Activated naive CD4-positive, alpha-beta T cell treated with anti-CD3 and anti-CD28 coated beads, Interleukin-2, amount 10 ng/mL, durations not matched to agents 7 days and 5 days (primary cell): ENCODE measurements around the gene PWWP2A.
"Not testable (repeated sequence)": the region's sequence is repeated elsewhere in the genome, so short reads cannot be mapped to it uniquely, and the experiment has no call there.

Experiments
- CTCF ChIA-PET: fragments of 350-600 bp; sonication (Branson Sonifier 250); formaldehyde crosslinking; loops from one replicate; lab custom pipeline; 2021; ENCODE audit warnings: antibody characterized with exemption; lab: Charles Lee
- DNase-seq: peaks from one replicate; pipeline ENCODE4 v3.0.0-alpha.2; 2020
- H3K27ac Mint-ChIP-seq: one replicate; pipeline ENCODE4 v1.8.0; 2021; ENCODE audit warnings: mild to moderate bottlenecking, moderate library complexity, mixed read lengths
- H3K27me3 Mint-ChIP-seq: one replicate; pipeline ENCODE4 v1.8.0; 2021; ENCODE audit warnings: mild to moderate bottlenecking, mixed read lengths
- H3K36me3 Mint-ChIP-seq: one replicate; pipeline ENCODE4 v1.8.0; 2021; ENCODE audit warnings: mixed read lengths
- H3K4me1 Mint-ChIP-seq: one replicate; pipeline ENCODE4 v1.8.0; 2021; ENCODE audit warnings: mixed read lengths
- H3K4me3 Mint-ChIP-seq: one replicate; pipeline ENCODE4 v1.8.0; 2021; ENCODE audit warnings: mild to moderate bottlenecking, moderate library complexity, mixed read lengths
- H3K9me3 Mint-ChIP-seq: one replicate; pipeline ENCODE4 v1.8.0; 2021; ENCODE audit warnings: mixed read lengths

The PWWP2A gene

GRCh38 chr5:160152901-160153300 lies 33.7 kb upstream of the PWWP2A start:
- Mint-ChIP-seq H3K4me1 (peaks cover 16% of the 10 kb centered on the region), H3K27me3 (no peaks in the 10 kb centered on the region), H3K27ac (no peak overlapping the region), H3K36me3 (no peaks in the 10 kb centered on the region), H3K9me3 (no peaks in the 10 kb centered on the region), H3K4me3 (no peak overlapping the region)
- DNase-seq: no peak
- CTCF ChIA-PET: interaction anchor here (0.6 kb wide), 1 partner anchor 72 kb away, joined by 3 read pairs; no protein-coding TSS in a partner anchor

DNA sequence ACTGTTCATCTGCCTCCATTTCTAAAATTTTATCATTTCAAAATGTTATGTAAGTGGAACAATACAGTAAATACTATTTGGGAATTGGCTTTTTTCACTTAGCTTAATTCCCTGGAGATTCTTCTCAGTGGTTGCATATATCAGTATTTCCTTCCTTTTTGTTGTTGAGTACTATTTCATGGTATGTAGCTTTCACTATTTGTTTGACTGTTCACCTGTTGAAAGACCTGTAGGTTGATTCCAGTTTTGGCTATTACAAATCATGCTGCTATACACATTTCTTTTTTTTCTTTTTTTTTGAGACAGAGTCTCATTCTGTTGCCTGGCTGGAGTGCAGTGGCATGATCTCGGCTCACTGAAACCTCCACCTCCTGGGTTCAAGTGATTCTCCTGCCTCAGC lies 33.0 kb upstream of the PWWP2A start:
- peaks cover 2% of the 10 kb centered on the region for H3K27me3 Mint-ChIP-seq
- CTCF ChIA-PET: interaction anchor here (0.6 kb wide), 1 partner anchor 71 kb away, joined by 3 read pairs; no protein-coding TSS in a partner anchor
- H3K36me3 Mint-ChIP-seq: no peaks in the 10 kb centered on the region
- H3K9me3 Mint-ChIP-seq: no peaks in the 10 kb centered on the region
- DNase-seq: no peak
- no peak overlapping the region for H3K27ac Mint-ChIP-seq
- H3K4me1 Mint-ChIP-seq: peaks cover 16% of the 10 kb centered on the region
- no peak overlapping the region for H3K4me3 Mint-ChIP-seq

DNA sequence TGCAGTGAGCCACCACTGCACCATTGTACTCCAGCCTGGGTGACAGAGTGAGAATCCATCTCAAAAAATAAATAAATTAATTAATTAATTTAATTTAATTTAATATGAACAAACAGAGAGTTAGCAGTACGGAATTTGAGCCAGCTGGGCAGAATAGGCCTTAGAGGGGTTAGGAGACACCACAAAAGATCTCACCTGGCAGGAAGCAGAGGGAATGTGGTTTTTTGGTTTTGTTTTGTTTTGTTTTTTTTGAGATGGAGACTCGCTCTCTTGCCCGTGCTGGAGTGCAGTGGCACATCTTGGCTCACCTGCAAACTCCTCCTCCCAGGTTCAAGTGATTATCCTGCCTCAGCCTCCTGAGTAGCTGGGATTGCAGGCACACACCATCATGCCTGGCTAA lies 31.8 kb upstream of the PWWP2A start:
- Mint-ChIP-seq H3K4me3 (no peak overlapping the region), H3K9me3 (no peaks in the 10 kb centered on the region)

DNA sequence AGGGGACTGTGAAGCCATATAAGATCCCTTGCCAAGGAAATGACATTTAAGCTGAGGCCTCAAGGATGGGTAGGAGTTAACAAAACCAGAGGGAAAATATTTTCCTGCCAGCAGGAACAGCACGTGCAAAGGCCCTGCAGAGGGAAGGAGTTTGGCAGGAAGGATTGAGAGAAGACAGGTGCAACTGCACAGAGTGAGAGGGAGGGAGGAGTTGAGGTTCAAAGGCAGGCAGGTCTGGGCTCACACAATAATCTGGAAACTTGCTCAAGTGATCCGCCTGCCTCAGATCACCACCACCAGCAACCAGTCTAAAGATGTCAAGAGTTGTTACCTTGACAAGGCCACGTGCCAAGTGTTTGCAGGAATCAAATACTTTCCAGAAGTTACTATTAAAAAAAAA lies 31.1 kb upstream of the PWWP2A start:
- Mint-ChIP-seq H3K4me3 (no peak overlapping the region), H3K9me3 (no peaks in the 10 kb centered on the region), H3K27ac (no peak overlapping the region), H3K27me3 (peaks cover 8% of the 10 kb centered on the region), H3K4me1 (peaks cover 16% of the 10 kb centered on the region), H3K36me3 (no peaks in the 10 kb centered on the region)
- CTCF ChIA-PET: no interaction called here
- no peak for DNase-seq

More for the DNA sequence above, 31.8 kb upstream of the PWWP2A start:
- peaks cover 8% of the 10 kb centered on the region for H3K27me3 Mint-ChIP-seq
- H3K36me3 Mint-ChIP-seq: no peaks in the 10 kb centered on the region
- DNase-seq: no peak
- CTCF ChIA-PET: no interaction called here
- H3K27ac Mint-ChIP-seq: no peak overlapping the region
- peaks cover 16% of the 10 kb centered on the region for H3K4me1 Mint-ChIP-seq

GRCh38 chr5:160144436-160144835 lies 25.2 kb upstream of the PWWP2A start:
- H3K27me3 Mint-ChIP-seq, H3K4me1 Mint-ChIP-seq, CTCF ChIA-PET, H3K27ac Mint-ChIP-seq, H3K9me3 Mint-ChIP-seq, H3K4me3 Mint-ChIP-seq, DNase-seq, H3K36me3 Mint-ChIP-seq: not testable (repeated sequence)

- CTCF ChIA-PET: no interaction called here
- no peaks in the 10 kb centered on the region for H3K4me1 Mint-ChIP-seq
- no peaks in the 10 kb centered on the region for H3K36me3 Mint-ChIP-seq
- no peaks in the 10 kb centered on the region for H3K9me3 Mint-ChIP-seq
- H3K27ac Mint-ChIP-seq: no peak overlapping the region
- no peak overlapping the region for H3K4me3 Mint-ChIP-seq
- no peak for DNase-seq
- no peaks in the 10 kb centered on the region for H3K27me3 Mint-ChIP-seq
These were observed 15.1 kb upstream of the PWWP2A start for GRCh38 chr5:160134332-160134731.

DNA sequence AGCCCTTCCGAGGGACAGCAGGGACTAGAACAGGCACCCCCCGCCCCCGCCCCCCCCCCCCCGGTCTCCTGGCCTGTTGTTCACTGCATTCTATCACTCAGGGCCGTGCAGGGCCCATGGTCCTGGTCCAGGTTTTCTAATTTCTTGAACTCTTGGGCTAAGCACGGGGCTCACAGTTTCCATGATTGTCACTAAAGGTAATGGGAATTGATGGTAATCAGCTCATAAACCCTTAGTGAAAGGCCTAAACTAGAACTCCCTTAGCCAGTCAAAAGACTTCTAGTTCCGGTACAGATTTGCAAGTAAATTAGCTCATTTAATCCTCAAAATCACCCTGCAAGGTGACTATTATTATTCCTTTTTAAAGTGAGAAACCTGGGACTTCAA lies 14.7 kb upstream of the PWWP2A start:
- H3K27me3 Mint-ChIP-seq: no peaks in the 10 kb centered on the region
- H3K36me3 Mint-ChIP-seq: no peaks in the 10 kb centered on the region
- H3K4me3 Mint-ChIP-seq: no peak overlapping the region
- DNase-seq: no peak
- CTCF ChIA-PET: no interaction called here
- H3K27ac Mint-ChIP-seq: no peak overlapping the region
- no peaks in the 10 kb centered on the region for H3K9me3 Mint-ChIP-seq
- H3K4me1 Mint-ChIP-seq: no peaks in the 10 kb centered on the region

GRCh38 chr5:160133071-160133917 lies 14.0 kb upstream of the PWWP2A start:
- Mint-ChIP-seq H3K27ac (no peak overlapping the region), H3K36me3 (no peaks in the 10 kb centered on the region), H3K4me1 (no peaks in the 10 kb centered on the region), H3K9me3 (no peaks in the 10 kb centered on the region), H3K4me3 (no peak overlapping the region), H3K27me3 (no peaks in the 10 kb centered on the region)
- CTCF ChIA-PET: no interaction called here
- DNase-seq: no peak

- Mint-ChIP-seq H3K27ac (no peak overlapping the region), H3K4me3 (no peak overlapping the region), H3K36me3 (no peaks in the 10 kb centered on the region), H3K27me3 (no peaks in the 10 kb centered on the region), H3K4me1 (no peaks in the 10 kb centered on the region), H3K9me3 (no peaks in the 10 kb centered on the region)
- CTCF ChIA-PET: no interaction called here
- no peak for DNase-seq
These were observed 10.6 kb upstream of the PWWP2A start for GRCh38 chr5:160129841-160130240.

DNA sequence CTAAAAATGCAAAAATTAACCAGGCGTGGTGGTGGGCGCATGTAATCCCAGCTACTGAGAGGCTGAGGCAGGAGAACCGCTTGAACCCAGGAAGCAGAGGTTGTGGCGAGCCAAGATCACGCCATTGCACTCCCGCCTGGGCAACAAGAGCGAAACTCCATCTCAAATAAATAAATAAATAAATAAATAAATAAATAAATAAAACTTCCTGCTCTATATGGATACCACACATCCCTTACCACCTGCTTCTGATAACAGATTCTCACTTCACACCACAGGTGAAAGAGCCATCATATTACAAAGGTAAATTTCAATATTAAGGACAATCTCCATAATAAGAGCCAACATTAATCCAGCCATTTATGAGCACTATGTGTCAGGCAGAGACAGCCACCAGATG lies 9.4 kb upstream of the PWWP2A start:
- H3K9me3 Mint-ChIP-seq: no peaks in the 10 kb centered on the region

DNA sequence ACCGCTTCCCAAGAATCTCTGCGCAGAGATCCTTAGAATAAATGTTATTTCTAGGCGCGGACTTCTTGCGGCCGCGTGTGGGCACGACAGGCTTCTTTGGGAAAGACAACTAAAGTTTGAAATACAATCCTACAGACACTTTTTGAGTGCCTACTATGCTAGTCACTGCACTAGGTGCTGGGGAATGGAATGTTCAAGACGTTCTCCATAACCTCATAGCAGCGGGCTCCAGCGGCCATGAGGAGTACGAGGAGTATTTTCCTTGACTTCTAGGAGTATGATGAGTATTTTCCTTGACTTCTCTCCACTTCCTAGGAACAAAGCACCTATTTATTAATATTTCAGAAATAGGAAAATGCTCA lies 636 bp upstream of the PWWP2A start:
- H3K4me3 Mint-ChIP-seq: peak overlapping the region; percentile 88
- H3K36me3 Mint-ChIP-seq: peaks cover 9% of the 10 kb centered on the region
- DNase-seq: no peak
- H3K4me1 Mint-ChIP-seq: peaks cover 20% of the 10 kb centered on the region
- CTCF ChIA-PET: no interaction called here
- H3K9me3 Mint-ChIP-seq: no peaks in the 10 kb centered on the region
- H3K27ac Mint-ChIP-seq: no peak overlapping the region
- peaks cover 13% of the 10 kb centered on the region for H3K27me3 Mint-ChIP-seq

More for the DNA sequence above, 9.4 kb upstream of the PWWP2A start:
- H3K36me3 Mint-ChIP-seq: no peaks in the 10 kb centered on the region
- CTCF ChIA-PET: interaction anchor here (0.6 kb wide), 2 partner anchors 102 to 728 kb away, joined by 3 read pairs; no protein-coding TSS in a partner anchor
- no peaks in the 10 kb centered on the region for H3K4me1 Mint-ChIP-seq
- H3K27me3 Mint-ChIP-seq: no peaks in the 10 kb centered on the region
- H3K4me3 Mint-ChIP-seq: no peak overlapping the region
- DNase-seq: no peak
- H3K27ac Mint-ChIP-seq: no peak overlapping the region

- Mint-ChIP-seq H3K9me3 (no peaks in the 10 kb centered on the region), H3K36me3 (peaks cover 18% of the 10 kb centered on the region), H3K27me3 (peaks cover 13% of the 10 kb centered on the region), H3K4me3 (peak overlapping the region; percentile 84), H3K4me1 (peaks cover 20% of the 10 kb centered on the region), H3K27ac (peak overlapping the region; percentile 88)
- CTCF ChIA-PET: no interaction called here
- DNase-seq: peak; percentile 67
These were observed 705 bp downstream of the PWWP2A start for GRCh38 chr5:160118349-160119141.

DNA sequence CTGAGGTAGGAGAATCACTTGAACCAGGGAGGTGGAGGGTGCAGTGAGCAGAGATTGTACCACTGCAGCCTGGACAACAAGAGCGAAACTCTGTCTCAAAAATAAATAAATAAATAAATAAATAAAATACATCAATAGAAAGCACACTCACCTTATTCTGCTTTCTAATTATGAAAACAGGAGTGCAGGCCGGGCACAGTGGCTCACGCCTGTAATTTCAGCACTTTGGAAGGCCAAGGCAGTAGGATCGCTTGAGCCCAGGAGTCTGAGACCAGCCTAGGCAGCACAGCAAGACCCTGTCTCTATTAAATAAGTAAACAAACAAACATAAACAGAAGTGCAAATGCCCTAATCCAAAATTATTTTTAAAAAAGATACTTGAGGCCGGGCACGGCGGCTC lies 2.3 kb downstream of the PWWP2A start:
- Mint-ChIP-seq H3K27ac (no peak overlapping the region), H3K9me3 (no peaks in the 10 kb centered on the region), H3K27me3 (peaks cover 3% of the 10 kb centered on the region), H3K4me1 (peaks cover 20% of the 10 kb centered on the region), H3K4me3 (peak overlapping the region; percentile 27), H3K36me3 (peaks cover 30% of the 10 kb centered on the region)
- CTCF ChIA-PET: no interaction called here
- no peak for DNase-seq

DNA sequence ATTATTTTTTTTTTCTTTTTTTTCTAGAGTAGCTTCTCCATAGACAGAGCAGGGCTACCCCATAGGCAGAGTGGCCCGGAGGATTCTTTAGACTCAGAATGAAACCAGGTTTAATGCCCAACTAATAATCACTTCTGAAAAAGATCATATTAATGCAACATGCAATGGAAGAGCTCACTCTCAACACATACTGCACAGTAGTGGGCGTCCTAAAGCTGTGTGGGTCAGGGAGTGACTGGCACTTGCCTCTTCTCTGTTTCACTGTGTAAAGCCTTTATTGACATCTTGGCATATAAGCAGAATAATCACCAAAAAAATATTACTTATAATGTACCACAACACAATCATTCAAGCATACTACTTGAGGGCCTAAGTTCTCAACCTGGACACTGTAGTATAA lies 11.1 kb downstream of the PWWP2A start:
- no peaks in the 10 kb centered on the region for H3K27me3 Mint-ChIP-seq
- no peaks in the 10 kb centered on the region for H3K9me3 Mint-ChIP-seq
- no peak overlapping the region for H3K4me3 Mint-ChIP-seq
- no peak overlapping the region for H3K27ac Mint-ChIP-seq
- peaks cover 29% of the 10 kb centered on the region for H3K36me3 Mint-ChIP-seq
- peaks cover 2% of the 10 kb centered on the region for H3K4me1 Mint-ChIP-seq
- CTCF ChIA-PET: interaction anchor here (1.3 kb wide), 1 partner anchor 86 kb away, joined by 3 read pairs; no protein-coding TSS in a partner anchor
- DNase-seq: no peak
